Stimulated activated CD4-positive, alpha-beta T cell treated with anti-CD3 and anti-CD28 coated beads, Interleukin-2, amount 100 ng/mL, for 48 hours (primary cell): ENCODE measurements around the gene DACH2.
"Not testable (repeated sequence)": the region's sequence is repeated elsewhere in the genome, so short reads cannot be mapped to it uniquely, and the experiment has no call there.

ENCODE experiments used
- DNase-seq, 2 donors: peaks; one replicate each; pipeline ENCODE4 v3.0.0-alpha.2; 2020

The DACH2 gene

GRCh38 chrX:86148024-86148511, at the start of gene DACH2:
DACH2 (plus strand) TSS chrX:86148451.
- DNase-seq = peak; percentile 10 to 35

GRCh38 chrX:86102341-86102740, 45.9 kb upstream of the DACH2 start:
- DNase-seq = no peak

GRCh38 chrX:86103061-86103460, 45.2 kb upstream of the DACH2 start:
- DNase-seq = no peak

GRCh38 chrX:86104526-86104925, 43.7 kb upstream of the DACH2 start:
- DNase-seq = no peak

- DNase-seq = no peak
These were observed 26.3 kb upstream of the DACH2 start for GRCh38 chrX:86121916-86122315.

GRCh38 chrX:86133761-86134160, 14.5 kb upstream of the DACH2 start:
- DNase-seq = no peak

GRCh38 chrX:86137071-86137470, 11.2 kb upstream of the DACH2 start:
- DNase-seq = no peak

GRCh38 chrX:86141786-86142185, 6.5 kb upstream of the DACH2 start:
- DNase-seq = no peak

GRCh38 chrX:86146102-86146501, 2.1 kb upstream of the DACH2 start:
- DNase-seq = no peak

- no peak for DNase-seq
These were observed 343 bp downstream of the DACH2 start for GRCh38 chrX:86148594-86148993.

- no peak for DNase-seq
These were observed 868 bp downstream of the DACH2 start for GRCh38 chrX:86149119-86149518.

- no peak for DNase-seq
These were observed 6.3 kb downstream of the DACH2 start for GRCh38 chrX:86154553-86154952.

GRCh38 chrX:86171366-86171765, 23.1 kb downstream of the DACH2 start:
- DNase-seq = no peak

- DNase-seq = no peak
These were observed 30.7 kb downstream of the DACH2 start for GRCh38 chrX:86178906-86179305.

- not testable (repeated sequence) for DNase-seq
These were observed 33.1 kb downstream of the DACH2 start for GRCh38 chrX:86181325-86181724.

- no peak for DNase-seq
These were observed 44.6 kb downstream of the DACH2 start for GRCh38 chrX:86192827-86193226.

GRCh38 chrX:86194758-86195157, 46.5 kb downstream of the DACH2 start:
- no peak for DNase-seq

- DNase-seq = no peak
These were observed 47.1 kb downstream of the DACH2 start for GRCh38 chrX:86195343-86195742.

GRCh38 chrX:86197815-86198214, 49.6 kb downstream of the DACH2 start:
- DNase-seq = no peak

GRCh38 chrX:86210772-86211171, 62.5 kb downstream of the DACH2 start:
- no peak for DNase-seq

GRCh38 chrX:86215260-86215659, 67.0 kb downstream of the DACH2 start:
- DNase-seq = no peak

GRCh38 chrX:86237482-86237881, 89.2 kb downstream of the DACH2 start:
- DNase-seq = no peak

GRCh38 chrX:86241547-86241946, 93.3 kb downstream of the DACH2 start:
- DNase-seq = no peak

- DNase-seq = no peak
These were observed 115.3 kb downstream of the DACH2 start for GRCh38 chrX:86263526-86263925.

GRCh38 chrX:86295293-86295692, 147.0 kb downstream of the DACH2 start:
- no peak for DNase-seq

- DNase-seq = no peak
These were observed 174.7 kb downstream of the DACH2 start for GRCh38 chrX:86322913-86323312.
